Left lung (tissue), 10 donors: ENCODE results near the gene ANKRD28. TPM values are rescaled to one million over a fixed set of nuclear protein-coding genes. Genes with fewer than 3 reads are reported as not detected.

ENCODE experiments used
- ATAC-seq: fragments of 200-7000 bp; cut with Tn5 transposase; one replicate; pipeline ENCODE4 v1.9.1; 2020; ENCODE audit warnings: moderate library complexity
- DNase-seq, 4 donors: peaks; one replicate each; pipeline ENCODE4 v3.0.0-alpha.2; 2013 to 2020
- H3K27ac ChIP-seq, 2 donors: fragments of 200-600 bp; sonication (generic) in 1 of 2; one replicate each; pipeline versions ENCODE4 v1.5.0 to v1.8.0; 2020 to 2021
- H3K27me3 ChIP-seq, 2 donors: fragments of 200-600 bp; sonication (generic) in 1 of 2; one replicate each; pipeline versions ENCODE4 v1.5.0 to v1.8.0; 2020 to 2021
- H3K36me3 ChIP-seq, 2 donors: fragments of 200-600 bp; sonication (generic) in 1 of 2; one replicate each; pipeline versions ENCODE4 v1.5.0 to v1.8.0; 2020 to 2021
- H3K4me1 ChIP-seq, 2 donors: fragments of 200-600 bp; one replicate each; pipeline ENCODE4 v1.8.0; 2021
- H3K4me3 ChIP-seq, 2 donors: fragments of 200-600 bp; sonication (generic) in 1 of 2; one replicate each; pipeline versions ENCODE4 v1.5.0 to v1.8.0; 2020 to 2021; ENCODE audit warnings: mild to moderate bottlenecking in 1 of 2
- H3K9me3 ChIP-seq, 2 donors: fragments of 200-600 bp; sonication (generic) in 1 of 2; one replicate each; pipeline versions ENCODE4 v1.5.0 to v1.8.0; 2020 to 2021
- CTCF ChIP-seq, 2 donors: fragments of 200-600 bp; sonication (generic) in 1 of 2; IDR thresholded peaks; one replicate each; pipeline versions ENCODE4 v1.5.0 to v1.8.0; 2021; ENCODE audit warnings: antibody characterized with exemption in 2 of 2
- intact Hi-C, 2 donors: fragments of 100-400 bp; cut with DNase I; formaldehyde crosslinking; loops; one replicate each; pipeline versions ENCODE4 v1.11.2 to v1.14.2; 2022
- polyA plus RNA-seq, 6 donors: library from polyadenylated mRNA; unstranded; fragments of 120-200 nt; gene quantifications; one replicate each; pipeline ENCODE4 v1.2.1, GENCODE V29; 2013; ENCODE audit not compliant: insufficient read length in 6 of 6
- total RNA-seq, 2 donors: library from RNA; stranded (reverse); fragmentation: NEBNext Ultra II Directional; extraction: Animal tissue kit (Norgen Biotek cat#: 25700); gene quantifications; one replicate each; pipeline ENCODE4 v1.2.1, GENCODE V29; 2021
- donor health status: DM: no; HTN: yes; CAD: no.
- donor health status: DM: no; HTN: no; CAD: no.

The ANKRD28 gene
- total and polyA plus RNA-seq, 8 donors = 36.6 to 60.0 (median 47.2) TPM

DNA sequence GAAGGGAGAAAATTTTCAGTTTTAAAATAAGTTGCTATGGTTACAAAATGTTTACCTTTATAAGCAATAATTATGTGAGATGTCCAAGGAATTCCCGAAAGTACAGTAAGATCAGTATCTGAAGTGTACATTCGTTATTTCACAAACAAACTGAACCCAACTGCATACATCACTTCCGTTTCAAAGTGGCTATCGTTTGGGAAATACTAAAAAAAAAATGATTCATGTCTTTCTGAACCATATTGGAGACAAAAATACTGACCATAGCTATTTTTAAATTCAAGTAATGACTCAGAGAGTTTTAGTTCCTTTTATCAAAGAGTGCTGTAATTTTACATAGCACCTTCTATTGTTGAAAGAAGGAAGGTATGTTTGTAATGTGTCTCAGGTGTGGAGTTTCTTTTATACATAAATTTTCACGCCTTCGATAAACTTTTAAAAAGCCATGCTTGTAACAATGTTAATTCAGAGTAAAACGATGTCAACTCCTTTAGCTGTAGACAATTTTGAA lies 8.0 kb upstream of the ANKRD28 start:
- intact Hi-C loops = no loop called here
- H3K4me3 ChIP-seq = no peak overlapping the region
- no peaks in the 10 kb centered on the region for H3K9me3 ChIP-seq
- no peaks in the 10 kb centered on the region for H3K36me3 ChIP-seq
- peak overlapping the region; percentile 68 to 83 for H3K27ac ChIP-seq
- DNase-seq (peak in 1 of 4 donors; percentile 51), ATAC-seq (peak; percentile 69)
- no peak for TF ChIP-seq CTCF (IDR thresholded peaks at IDR 0.05)
- H3K27me3 ChIP-seq = no peaks in the 10 kb centered on the region
- peaks cover 4 to 46% of the 10 kb centered on the region in 2 donors for H3K4me1 ChIP-seq

- H3K36me3 ChIP-seq = no peaks in the 10 kb centered on the region
- no peak for DNase-seq
- TF ChIP-seq CTCF (IDR thresholded peaks at IDR 0.05) = no peak
- peak; percentile 52 for ATAC-seq
- H3K4me1 ChIP-seq = peaks cover 6 to 56% of the 10 kb centered on the region in 2 donors
- intact Hi-C loops = no loop called here
- H3K27ac ChIP-seq = peak overlapping the region; percentile 68 to 83
- no peaks in the 10 kb centered on the region for H3K27me3 ChIP-seq
- no peak overlapping the region for H3K4me3 ChIP-seq
- H3K9me3 ChIP-seq = no peaks in the 10 kb centered on the region
These were observed 6.8 kb upstream of the ANKRD28 start for GRCh38 chr3:15804553-15805095.

DNA sequence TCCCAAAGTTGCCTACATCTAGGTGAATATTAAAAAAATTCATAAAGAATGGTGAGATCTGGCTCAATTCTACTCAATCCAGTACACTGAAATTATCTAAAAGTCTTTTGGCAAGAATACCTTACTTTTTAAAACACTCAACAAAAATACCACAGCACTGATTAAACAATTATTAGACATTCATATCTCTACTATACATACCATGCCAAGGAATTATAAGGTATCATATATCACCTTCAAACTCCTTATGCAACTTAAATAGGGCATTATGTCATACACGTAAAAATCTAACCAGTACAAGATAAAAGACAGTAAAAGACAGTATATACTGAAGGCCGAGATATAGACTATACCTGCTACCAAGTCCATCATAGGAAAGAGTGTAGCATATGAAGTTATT lies 6.1 kb upstream of the ANKRD28 start:
- no peak for TF ChIP-seq CTCF (IDR thresholded peaks at IDR 0.05)
- Histone ChIP-seq H3K36me3 (no peaks in the 10 kb centered on the region), H3K4me1 (peaks cover 6 to 63% of the 10 kb centered on the region in 2 donors), H3K27ac (no peak overlapping the region), H3K27me3 (no peaks in the 10 kb centered on the region), H3K4me3 (no peak overlapping the region), H3K9me3 (no peaks in the 10 kb centered on the region)
- intact Hi-C loops = no loop called here
- DNase-seq (no peak), ATAC-seq (no peak)

- Histone ChIP-seq H3K27ac (peak overlapping the region in 1 of 2 donors; percentile 23), H3K27me3 (no peaks in the 10 kb centered on the region), H3K36me3 (no peaks in the 10 kb centered on the region), H3K4me3 (no peak overlapping the region), H3K9me3 (no peaks in the 10 kb centered on the region), H3K4me1 (peaks cover 6 to 79% of the 10 kb centered on the region in 2 donors)
- no peak for DNase-seq
- ATAC-seq = no peak
- TF ChIP-seq CTCF (IDR thresholded peaks at IDR 0.05) = no peak
- intact Hi-C loops = no loop called here
These were observed 3.5 kb upstream of the ANKRD28 start for GRCh38 chr3:15801298-15801697.

- H3K27me3 ChIP-seq = no peaks in the 10 kb centered on the region
- peak overlapping the region; percentile 23 to 49 for H3K27ac ChIP-seq
- no peak for TF ChIP-seq CTCF (IDR thresholded peaks at IDR 0.05)
- H3K4me3 ChIP-seq = no peak overlapping the region
- H3K4me1 ChIP-seq = peaks cover 2 to 78% of the 10 kb centered on the region in 2 donors
- no peaks in the 10 kb centered on the region for H3K9me3 ChIP-seq
- intact Hi-C loops = no loop called here
- no peaks in the 10 kb centered on the region for H3K36me3 ChIP-seq
- DNase-seq (no peak), ATAC-seq (no peak)
These were observed 3.0 kb upstream of the ANKRD28 start for GRCh38 chr3:15800780-15801179.
